ENCODE measurements around the gene SATL1.
"Not testable (repeated sequence)": the region's sequence is repeated elsewhere in the genome, so short reads cannot be mapped to it uniquely, and the experiment has no call there.

Gene SATL1, protein sequence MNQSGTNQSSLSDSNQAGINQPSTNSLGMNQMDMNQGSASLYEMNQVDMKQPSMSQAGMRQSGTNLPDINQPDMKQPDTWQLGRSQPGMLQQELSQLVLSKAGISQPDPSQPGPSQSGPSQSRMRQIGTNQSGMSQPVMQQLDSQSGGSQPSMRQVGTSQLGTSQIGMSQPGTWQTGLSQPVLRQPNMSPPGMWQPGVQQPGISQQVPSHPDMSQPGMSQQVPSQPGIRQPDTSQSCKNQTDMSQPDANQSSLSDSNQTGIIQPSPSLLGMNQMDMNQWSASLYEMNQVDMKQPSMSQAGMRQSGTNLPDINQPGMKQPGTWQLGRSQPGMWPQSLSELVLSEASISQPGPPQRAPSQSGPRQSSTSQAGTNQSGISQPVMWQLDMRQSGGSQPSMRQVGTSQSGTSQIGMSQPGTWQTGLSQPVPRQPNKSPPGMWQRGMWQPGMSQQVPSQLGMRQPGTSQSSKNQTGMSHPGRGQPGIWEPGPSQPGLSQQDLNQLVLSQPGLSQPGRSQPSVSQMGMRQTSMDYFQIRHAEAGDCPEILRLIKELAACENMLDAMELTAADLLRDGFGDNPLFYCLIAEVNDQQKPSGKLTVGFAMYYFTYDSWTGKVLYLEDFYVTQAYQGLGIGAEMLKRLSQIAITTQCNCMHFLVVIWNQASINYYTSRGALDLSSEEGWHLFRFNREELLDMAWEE

DNA sequence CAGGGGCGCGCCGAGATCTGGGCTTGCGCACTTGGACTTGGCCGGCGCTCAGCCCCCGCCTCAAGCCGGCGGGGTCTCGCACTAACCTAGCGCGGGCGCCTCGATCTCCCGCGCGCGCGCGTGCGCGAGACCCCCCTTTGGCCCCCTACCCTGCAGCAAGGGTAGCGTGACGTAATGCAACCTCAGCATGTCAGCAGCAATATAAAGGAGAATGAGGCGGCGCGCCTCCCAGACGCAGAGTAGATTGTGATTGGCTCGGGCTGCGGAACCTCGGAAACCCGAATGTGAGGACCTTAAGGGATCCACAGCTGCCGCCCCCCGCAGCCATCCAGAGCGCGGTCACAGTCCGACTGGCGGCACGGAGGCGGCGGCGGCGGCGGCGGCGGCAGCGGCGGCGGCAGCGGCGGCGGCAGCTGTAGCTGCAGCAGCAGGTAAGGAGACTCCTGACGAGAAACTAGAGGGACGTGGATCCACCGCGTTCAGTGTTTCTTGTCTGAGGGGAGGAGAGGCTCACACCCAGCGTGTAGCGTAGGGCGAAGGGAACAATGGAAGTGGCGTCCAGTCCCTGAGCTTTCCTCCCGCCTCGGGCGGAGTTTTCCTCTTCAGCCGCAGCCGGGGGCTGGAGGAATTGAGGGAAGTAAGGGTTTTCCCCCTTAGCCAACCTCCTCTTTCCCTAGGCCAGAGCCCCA is at the start of gene SATL1, which contains the start of gene ZNF711:
TSS of gene SATL1 (minus strand) at position 19 of the 689 bp plus-strand sequence. CDS start 134,811 bp downstream, outside the sequence.
TSS of gene ZNF711 (plus strand) at position 231 of the 689 bp plus-strand sequence. CDS start 3,582 bp downstream, outside the sequence.
- no peak within 1 kb of the TSS for H3K27ac ChIP-seq
- no peak for DNase-seq (ENCODE audit: low read depth, low spot score)

DNA sequence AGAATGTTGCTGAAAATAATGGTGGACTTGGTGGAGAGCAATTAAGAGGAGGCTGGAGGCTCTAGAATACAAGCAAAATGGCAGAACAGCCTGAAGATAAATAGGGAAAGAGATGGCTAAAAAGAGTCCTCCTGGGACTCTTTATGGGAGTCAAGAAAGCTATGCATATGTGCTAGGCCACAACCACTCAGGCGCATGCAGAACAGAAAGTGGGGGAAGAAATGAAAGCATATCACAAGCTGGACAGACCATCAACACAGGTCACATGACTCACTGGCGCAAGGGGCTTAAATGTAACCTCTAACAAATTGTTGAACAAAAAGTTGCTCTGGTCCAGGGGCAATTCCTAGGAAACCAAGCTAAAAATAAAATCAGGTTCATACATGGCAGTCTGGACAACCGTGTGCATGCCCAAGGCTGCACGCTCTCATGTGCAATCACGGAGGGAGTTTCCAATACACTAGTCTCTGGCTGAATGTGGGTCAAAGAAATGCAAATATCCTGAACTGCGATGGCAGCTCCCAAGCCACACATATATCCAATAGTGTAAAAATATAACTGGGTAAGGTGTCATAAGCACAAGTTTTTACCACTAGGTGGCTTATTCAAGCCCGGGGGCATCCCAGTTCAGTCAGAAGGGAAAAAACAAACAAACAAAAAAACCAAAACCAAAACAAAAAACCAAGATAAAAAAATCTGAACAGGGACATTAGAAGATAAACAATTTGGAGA is 45.6 kb upstream of the SATL1 start:
- no peak for DNase-seq (ENCODE audit: low read depth, low spot score)
- no peak overlapping the region for H3K27ac ChIP-seq

DNA sequence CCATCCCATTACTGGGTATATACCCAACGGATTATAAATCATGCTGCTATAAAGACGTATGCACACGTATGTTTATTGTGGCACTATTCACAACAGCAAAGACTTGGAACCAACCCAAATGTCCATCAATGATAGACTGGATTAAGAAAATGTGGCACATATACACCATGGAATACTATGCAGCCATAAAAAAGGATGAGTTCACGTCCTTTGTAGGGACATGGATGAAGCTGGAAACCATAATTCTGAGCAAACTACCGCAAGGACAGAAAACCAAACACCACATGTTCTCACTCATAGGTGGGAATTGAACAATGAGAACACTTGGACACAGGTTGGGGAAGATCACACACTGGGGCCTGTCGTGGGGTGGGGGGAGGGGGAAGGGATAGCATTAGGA is 41.7 kb upstream of the SATL1 start:
- DNase-seq (ENCODE audit: low read depth, low spot score); H3K27ac ChIP-seq: not testable (repeated sequence)

DNA sequence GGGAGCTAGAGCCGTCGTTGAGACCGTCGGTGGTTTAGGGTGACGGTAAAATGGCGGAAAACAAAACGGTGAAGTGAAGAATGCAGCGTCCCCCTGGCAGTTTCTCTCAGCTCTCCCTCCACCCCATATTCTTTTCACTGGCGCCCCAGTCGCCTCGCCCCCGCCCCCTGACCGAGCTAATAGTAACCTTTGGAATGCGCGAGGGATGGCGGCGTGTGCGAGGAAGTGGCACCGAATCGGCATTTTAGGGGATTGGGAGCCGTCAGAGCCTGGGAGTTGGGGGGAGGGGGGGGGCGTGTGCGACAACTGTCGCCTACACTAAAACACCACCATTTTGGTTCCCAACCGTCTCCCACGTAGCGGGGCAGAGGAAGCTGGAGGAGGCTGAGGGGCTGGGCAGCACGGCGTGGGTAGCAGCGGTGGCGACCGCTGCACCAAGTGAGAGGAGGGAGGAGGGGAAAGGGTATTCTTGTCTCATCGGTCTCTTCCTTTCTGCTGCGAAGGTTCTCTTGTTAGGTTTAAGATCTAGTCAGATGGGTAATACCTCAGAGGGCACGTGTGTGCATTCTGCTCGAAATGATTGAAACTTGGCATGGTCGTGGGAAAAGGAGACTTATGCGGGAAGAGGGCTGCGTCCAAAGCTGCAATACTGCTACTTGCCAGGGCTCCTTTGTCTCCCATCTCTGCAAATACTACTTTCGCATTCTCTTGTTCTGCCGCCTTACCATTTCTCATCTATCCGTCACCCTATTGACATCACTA is 1.1 kb upstream of the SATL1 start:
- H3K27ac ChIP-seq: no peak overlapping the region
- no peak for DNase-seq (ENCODE audit: low read depth, low spot score)

DNA sequence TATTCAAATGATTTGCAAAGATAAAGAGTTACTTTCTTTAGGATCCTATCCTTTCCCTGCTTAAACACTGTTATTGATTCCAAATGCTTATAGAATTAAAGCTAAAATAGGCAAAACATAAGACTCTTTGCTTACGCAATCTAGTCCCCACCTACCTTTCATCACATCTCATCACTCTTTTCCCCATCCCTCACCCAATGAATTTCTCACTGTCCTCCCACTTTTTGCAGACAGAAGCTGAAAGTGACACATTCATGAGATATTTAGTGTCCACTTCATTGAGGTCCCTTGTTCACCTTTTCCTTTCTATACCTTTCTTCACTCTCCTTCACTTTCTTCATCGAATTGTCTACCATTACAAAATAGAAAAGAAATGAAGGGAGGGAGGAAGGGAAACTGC is 424 bp downstream of the SATL1 start:
- H3K27ac ChIP-seq: no peak overlapping the region
- DNase-seq (ENCODE audit: low read depth, low spot score): no peak

DNA sequence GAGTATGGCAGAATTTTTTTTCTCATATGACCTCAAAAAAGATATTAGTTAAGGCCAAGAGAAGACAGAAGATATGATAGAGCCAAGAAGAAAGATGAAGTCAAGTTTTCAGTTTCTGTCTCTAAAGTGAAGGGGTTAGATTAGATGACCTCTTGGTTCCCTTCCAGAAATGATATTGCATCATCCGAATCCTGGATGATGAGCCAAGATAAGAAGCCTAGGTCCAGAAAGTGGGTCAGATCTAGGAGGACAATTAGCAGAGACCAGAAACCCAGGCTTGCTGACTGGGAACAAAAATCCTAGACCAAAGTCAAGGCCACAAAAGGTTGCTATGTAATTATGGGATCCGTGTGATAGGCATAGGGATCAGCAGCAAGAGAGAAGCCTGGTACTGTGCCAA is 20.2 kb downstream of the SATL1 start:
- H3K27ac ChIP-seq: no peak overlapping the region
- DNase-seq (ENCODE audit: low read depth, low spot score): no peak

DNA sequence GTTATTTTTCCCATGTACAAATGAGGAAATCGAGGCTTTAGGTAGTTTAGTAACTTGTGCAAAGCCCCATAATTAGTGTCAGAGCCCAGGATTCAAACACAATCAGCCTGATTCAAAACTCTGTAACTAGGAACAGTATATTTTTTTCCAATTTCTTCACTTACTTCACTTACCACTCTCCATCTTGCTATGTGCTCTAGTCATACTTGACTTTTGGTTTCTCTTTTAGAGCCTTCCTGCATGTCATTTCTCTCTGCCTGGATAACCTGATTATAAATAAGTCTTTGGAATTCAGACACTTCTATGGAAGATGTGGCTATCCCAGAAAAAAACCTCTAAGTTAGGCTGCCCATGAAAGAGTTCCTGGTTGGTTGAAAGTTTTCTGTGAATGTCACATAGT is 22.2 kb downstream of the SATL1 start:
- no peak overlapping the region for H3K27ac ChIP-seq
- no peak for DNase-seq (ENCODE audit: low read depth, low spot score)

DNA sequence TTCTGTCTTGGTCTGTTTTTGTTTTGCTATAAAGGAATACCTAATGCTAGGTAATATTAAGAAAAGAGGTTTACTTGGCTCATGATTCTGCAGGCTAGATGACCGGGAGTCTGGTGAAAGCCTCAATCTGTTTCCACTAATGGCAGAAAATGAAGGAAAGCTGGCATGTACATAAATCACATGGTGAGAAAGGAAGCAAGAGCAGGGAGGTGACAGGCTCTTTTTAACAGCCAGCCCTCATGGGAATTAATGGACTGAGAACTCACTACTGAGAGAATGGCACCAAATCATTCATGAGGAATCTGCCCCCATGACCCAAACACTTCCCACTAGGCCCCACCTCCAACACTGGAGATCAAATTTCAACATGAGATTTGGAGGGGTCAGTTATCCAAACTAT is 27.6 kb downstream of the SATL1 start:
- no peak for DNase-seq (ENCODE audit: low read depth, low spot score)

DNA sequence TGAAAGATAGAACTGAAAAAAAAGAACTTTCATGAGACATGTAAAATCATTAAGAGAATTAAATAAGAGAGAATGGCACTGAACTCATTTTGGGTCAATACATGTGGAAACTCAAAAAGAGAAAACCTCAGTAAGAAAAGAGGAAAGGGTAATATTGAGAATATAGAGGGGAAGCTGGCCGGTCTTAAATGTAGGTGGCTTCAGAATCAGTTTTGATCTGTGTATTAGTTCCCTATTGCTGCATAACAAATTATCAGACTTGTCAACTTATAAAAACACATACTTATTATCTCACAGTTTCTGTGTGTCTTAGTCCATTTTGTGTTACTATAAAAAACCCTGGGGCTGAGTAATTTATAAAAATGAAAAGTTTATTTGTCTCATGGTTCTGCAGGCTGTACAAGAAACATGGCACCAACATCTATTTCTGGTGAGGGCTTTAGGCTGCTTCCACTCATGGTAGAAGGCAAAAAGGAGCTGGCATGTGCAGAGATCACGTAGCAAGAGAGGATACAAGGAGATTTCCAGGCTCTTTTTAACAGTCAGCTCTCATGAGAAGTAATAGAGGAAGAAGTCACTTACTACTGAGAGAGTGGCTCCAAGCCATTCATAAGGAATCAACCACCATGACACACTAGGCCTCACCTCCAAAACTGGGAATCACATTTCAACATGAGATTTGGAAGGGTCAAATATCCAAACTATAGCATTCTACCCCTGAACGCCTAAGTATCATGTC is 29.6 kb downstream of the SATL1 start:
- no peak for DNase-seq (ENCODE audit: low read depth, low spot score)

More for the DNA sequence above, 27.6 kb downstream of the SATL1 start:
- H3K27ac ChIP-seq: no peak overlapping the region

DNA sequence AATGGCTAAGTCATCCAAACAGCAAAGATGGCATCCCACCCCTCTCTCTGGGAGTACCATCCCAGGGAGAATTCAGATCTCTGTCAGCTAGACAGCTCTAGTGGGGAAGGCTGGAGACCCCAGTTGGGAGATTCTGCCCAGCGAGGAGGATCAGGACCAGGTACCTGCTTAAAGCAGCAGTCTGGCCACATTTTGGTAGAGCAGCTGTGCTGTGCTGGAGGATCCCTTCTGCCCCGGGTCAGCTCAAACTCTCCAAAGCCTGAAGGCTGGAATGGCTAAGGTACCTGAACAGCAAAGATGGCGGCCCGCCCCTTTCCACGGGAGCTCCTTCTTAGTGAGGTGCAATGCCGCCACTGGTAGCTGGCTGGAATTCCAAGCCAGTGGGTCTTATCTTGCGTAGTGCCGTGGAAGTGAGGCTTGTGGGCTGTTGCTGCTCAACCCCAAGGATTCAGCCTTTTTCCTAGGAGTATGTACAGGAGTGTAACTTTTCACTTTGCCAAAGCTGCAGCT is 40.1 kb downstream of the SATL1 start:
- no peak overlapping the region for H3K27ac ChIP-seq
- DNase-seq (ENCODE audit: low read depth, low spot score): no peak

More for the DNA sequence above, 29.6 kb downstream of the SATL1 start:
- H3K27ac ChIP-seq: no peak overlapping the region

DNA sequence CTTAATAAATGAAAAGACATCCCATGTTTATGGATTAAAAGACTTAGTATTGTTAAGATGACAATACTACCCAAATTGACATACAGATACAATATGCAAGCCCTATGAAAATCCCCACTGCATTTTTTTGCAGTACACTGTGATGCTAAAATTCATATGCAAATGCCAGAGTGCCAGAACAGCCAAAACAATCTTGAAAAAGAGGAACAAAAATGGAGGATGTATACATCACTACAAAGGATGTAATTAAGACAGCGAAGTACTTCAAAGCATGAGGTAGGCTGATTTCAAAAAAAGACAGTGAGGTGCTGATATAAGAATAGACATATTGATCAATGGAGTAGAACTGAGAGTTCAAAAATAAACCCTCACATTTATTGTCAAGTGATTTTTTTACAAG is 47.3 kb downstream of the SATL1 start:
- no peak overlapping the region for H3K27ac ChIP-seq
- DNase-seq (ENCODE audit: low read depth, low spot score): no peak

DNA sequence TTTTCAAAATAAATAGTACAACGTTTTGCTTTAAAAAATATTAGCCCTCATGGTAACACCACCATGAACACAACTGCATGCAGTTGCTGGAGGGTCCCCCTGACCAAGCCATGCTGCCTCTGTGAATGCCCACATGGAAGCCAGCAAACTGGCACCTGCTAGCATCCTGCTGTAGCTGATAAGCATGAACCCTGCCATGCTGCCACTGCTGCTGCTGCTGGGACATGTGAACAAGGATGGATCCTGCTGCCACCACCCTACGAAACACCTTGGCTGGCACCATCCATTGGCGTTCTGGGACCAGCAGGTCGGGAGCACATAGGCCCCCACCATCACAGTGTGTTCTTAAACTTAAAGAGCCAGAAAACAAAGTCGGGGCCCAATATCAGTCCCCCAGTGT is 83.9 kb downstream of the SATL1 start:
- DNase-seq (ENCODE audit: low read depth, low spot score): no peak
- H3K27ac ChIP-seq: no peak overlapping the region

DNA sequence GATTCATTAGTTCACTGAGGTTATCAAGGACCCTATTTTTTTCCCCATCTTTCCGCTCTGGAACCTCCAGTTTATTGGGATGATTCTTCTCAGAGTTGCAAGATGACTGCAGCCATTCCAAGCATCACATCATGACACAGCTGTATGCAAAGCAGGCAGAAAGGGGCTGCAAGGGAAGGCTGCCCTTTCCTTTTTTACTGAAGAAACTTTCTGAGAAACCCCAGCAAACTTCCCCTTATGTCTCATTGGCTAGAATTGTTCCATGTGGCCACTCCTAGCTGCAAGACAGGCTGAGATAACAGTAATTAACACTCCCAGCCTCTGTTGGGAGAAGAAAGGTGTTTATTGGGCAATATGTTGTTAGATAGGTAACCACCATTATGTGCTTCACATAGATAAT is 102.6 kb downstream of the SATL1 start:
- H3K27ac ChIP-seq: no peak overlapping the region

DNA sequence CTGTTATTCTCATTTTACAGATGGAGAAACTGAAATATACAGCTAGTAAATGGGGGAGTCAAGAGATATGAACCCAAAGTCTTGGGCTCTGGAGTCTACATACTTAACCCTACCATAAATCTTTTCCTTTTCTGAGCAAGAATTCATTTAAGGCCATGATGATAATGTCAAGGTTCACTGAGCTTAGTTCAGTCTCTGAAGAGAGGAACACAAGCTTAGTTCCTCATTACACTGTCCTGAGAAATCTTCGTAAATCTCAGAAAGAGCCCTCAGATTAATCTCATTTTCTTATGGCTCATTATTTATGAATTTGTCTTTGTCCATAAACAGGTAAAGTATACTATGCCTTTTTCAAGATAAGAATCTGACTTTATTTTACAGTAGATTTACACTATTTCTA is 104.2 kb downstream of the SATL1 start:
- H3K27ac ChIP-seq: no peak overlapping the region
- no peak for DNase-seq (ENCODE audit: low read depth, low spot score)

More for the DNA sequence above, 102.6 kb downstream of the SATL1 start:
- no peak for DNase-seq (ENCODE audit: low read depth, low spot score)

DNA sequence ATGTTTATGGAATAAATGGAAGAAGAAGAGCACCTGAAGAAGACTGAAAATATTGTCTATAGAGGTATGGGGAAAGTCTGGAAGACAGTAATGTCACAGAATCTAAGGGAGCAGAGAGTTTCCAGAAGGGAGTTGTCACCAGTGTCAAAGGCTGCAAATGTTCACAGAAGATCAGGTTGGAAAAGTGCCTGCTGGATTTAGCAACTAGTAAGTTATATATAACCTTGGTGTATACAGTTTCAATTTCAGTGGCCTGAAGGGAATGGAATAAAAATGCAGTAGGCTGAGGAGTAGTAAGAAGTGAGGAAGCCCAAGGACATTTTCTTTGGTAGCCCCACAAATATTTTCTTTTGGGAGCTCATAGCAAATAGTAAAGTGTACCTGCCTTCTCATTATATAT is 107.2 kb downstream of the SATL1 start:
- no peak for DNase-seq (ENCODE audit: low read depth, low spot score)
- no peak overlapping the region for H3K27ac ChIP-seq

DNA sequence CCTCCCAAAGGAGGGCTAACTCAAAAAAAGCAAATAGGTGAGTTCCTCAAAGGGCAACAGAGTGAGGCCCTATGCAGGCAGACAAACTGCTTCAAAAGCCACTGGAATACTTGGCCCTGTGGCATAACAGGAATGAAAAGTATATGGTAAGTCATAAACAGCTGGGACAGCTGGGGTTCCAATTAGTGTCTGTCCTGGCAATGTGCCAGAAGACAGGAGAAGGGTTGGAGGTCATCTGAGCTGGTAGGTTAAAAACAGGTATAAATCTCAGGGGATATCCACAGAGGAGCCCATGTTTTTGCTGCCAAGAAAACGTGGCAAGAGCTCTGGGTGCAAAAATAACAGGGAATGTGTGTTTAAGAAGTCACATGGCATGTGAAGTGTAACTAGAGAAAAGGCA is 128.3 kb downstream of the SATL1 start:
- no peak overlapping the region for H3K27ac ChIP-seq
- DNase-seq (ENCODE audit: low read depth, low spot score): no peak

DNA sequence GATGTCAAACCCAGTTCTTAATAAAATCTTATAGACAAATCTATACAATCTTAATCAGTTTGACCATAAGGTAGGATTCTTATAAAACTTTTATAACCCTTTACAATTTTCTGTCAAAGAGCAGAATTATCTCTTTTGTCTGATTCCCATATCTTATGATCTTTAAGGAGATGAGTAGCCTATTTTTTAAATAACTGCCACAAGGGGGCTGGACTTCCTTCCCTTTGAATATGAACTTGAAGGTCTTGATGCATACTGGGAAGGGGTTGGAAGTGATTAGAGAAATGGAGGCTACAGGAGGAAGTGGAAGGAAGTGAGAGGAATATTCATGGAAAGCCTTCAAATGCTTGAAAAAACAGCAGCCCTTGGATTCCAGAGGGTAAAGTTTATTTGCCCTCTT is 128.8 kb downstream of the SATL1 start:
- DNase-seq (ENCODE audit: low read depth, low spot score): no peak
- H3K27ac ChIP-seq: no peak overlapping the region

DNA sequence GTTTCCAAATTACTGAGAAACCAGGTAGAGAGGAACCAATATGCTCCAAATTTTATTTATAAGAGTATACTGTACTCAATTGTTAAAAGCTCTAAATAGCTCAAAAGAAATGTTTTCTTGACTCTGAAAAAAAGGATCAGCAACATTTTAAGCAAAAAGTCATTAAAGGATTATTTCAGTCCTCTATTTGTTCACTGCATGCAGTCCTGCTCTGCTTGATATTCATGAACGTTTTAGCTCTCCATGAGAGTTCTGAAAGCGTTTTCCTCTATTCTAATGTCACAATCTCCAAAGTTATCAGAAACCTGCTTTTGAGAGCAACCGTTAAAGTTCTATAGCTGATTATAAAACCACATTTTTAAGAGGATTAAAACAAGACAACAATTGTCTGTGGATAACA is 129.4 kb downstream of the SATL1 start:
- no peak overlapping the region for H3K27ac ChIP-seq

DNA sequence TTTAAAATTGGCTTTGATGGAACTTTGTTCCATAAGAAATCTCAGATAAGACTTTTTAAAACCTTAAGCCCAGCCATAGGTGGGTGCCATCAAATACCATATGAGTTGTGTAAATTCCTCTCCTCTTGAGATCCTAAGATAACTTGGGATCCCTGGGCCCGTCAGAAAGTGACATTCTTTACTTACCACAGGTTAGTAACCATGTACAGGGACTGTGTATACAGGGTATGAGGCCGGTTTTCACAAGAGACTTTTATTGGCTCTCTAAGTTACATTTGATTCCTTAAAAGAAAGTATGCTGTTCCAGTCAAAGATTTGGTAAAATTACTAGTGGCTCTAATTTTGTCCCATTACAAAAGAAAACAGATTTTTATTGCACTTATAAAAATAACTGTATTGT is 129.8 kb downstream of the SATL1 start:
- no peak for DNase-seq (ENCODE audit: low read depth, low spot score)
- no peak overlapping the region for H3K27ac ChIP-seq

More for the DNA sequence above, 129.4 kb downstream of the SATL1 start:
- DNase-seq (ENCODE audit: low read depth, low spot score): no peak
